ENCODE results near the gene SPINDOC. TPM values are rescaled to one million over a fixed set of nuclear protein-coding genes. Genes with fewer than 3 reads are reported as not detected.
A peak's percentile ranks its signal among the peaks of the same experiment; 100 is the strongest.
"Not testable (repeated sequence)": the region's sequence is repeated elsewhere in the genome, so short reads cannot be mapped to it uniquely, and the experiment has no call there.

SPINDOC gene
- polyA plus RNA-seq (2013, experiment 1 of 2; ENCODE audit: insufficient read length) = 48.7 TPM
- 33.8 TPM for polyA plus RNA-seq (2013, experiment 2 of 2; ENCODE audit: insufficient read length)

- DNase-seq = peak; percentile 80
These were observed at the start of gene SPINDOC for GRCh38 chr11:63813035-63813562. TSS of gene SPINDOC (plus strand) at chr11:63813456. CDS start at chr11:63813687, 231 bp downstream.

GRCh38 chr11:63763496-63764339 is 49.5 kb upstream of the SPINDOC start:
- no peak for DNase-seq

- DNase-seq = no peak
These were observed 48.9 kb upstream of the SPINDOC start for GRCh38 chr11:63764340-63764678.

- DNase-seq = no peak
These were observed 48.3 kb upstream of the SPINDOC start for GRCh38 chr11:63764679-63765647.

- DNase-seq = no peak
These were observed 47.5 kb upstream of the SPINDOC start for GRCh38 chr11:63765688-63766241.

GRCh38 chr11:63766531-63767235 is 46.6 kb upstream of the SPINDOC start:
- DNase-seq = no peak

- no peak for DNase-seq
These were observed 46.0 kb upstream of the SPINDOC start for GRCh38 chr11:63767267-63767564.

GRCh38 chr11:63767565-63768236 is 45.6 kb upstream of the SPINDOC start:
- DNase-seq = peak; percentile 87

- DNase-seq = peak; percentile 75
These were observed 44.8 kb upstream of the SPINDOC start, which contains the start of gene ZFTA for GRCh38 chr11:63768237-63769041. TSS of gene ZFTA (minus strand) at chr11:63768775. CDS start at chr11:63768622, 153 bp downstream.

- peak; percentile 53 for DNase-seq
These were observed 44.1 kb upstream of the SPINDOC start for GRCh38 chr11:63769042-63769713.

GRCh38 chr11:63769714-63770455 is 43.4 kb upstream of the SPINDOC start:
- no peak for DNase-seq

GRCh38 chr11:63770763-63771162 is 42.5 kb upstream of the SPINDOC start:
- no peak for DNase-seq

- not testable (repeated sequence) for DNase-seq
These were observed 41.4 kb upstream of the SPINDOC start for GRCh38 chr11:63771741-63772318.

GRCh38 chr11:63775191-63775590 is 38.1 kb upstream of the SPINDOC start:
- DNase-seq = no peak

GRCh38 chr11:63779039-63779438 is 34.2 kb upstream of the SPINDOC start:
- no peak for DNase-seq

- no peak for DNase-seq
These were observed 30.5 kb upstream of the SPINDOC start for GRCh38 chr11:63782749-63783148.

- DNase-seq = no peak
These were observed 29.2 kb upstream of the SPINDOC start for GRCh38 chr11:63783925-63784592.

- no peak for DNase-seq
These were observed 27.4 kb upstream of the SPINDOC start for GRCh38 chr11:63785823-63786222.
